Panc1 (cell line): ENCODE data around the gene COG3. TPM values are rescaled to one million over a fixed set of nuclear protein-coding genes. Genes with fewer than 3 reads are reported as not detected.

Experiments
- ATAC-seq: fragments of 200-7000 bp; cut with Tn5 transposase; 2 replicates; pipeline ENCODE4 v1.9.1; 2020; ENCODE audit warnings: mild to moderate bottlenecking, moderate library complexity
- BruUV-seq: library from RNA; stranded (reverse); fragments of 400-500 nt; replicated peaks from 2 replicates; lab custom pipeline; 2021; lab: Mats Ljungman, UMichigan
- CTCF ChIA-PET: fragments of 300-600 bp; sonication (Branson Sonifier 250); formaldehyde crosslinking; loops from one replicate; lab custom pipeline; 2022; ENCODE audit warnings: antibody characterized with exemption; lab: Charles Lee
- POLR2A ChIA-PET: fragments of 300-600 bp; sonication (Branson Sonifier 250); formaldehyde crosslinking; loops from one replicate; lab custom pipeline; 2022; ENCODE audit warnings: antibody characterized with exemption; lab: Charles Lee
- DNase-seq: peaks from one replicate; pipeline ENCODE4 v3.0.0-alpha.2; 2010; ENCODE audit warnings: low read depth, low spot score
- H3K27ac ChIP-seq: 2 replicates; pipeline ENCODE4 v1.5.1; 2011; ENCODE audit warnings: mild to moderate bottlenecking, low read length, inconsistent platforms
- H3K27me3 ChIP-seq: fragments of 200-500 bp; sonication (Bioruptor generic); 2 replicates; pipeline ENCODE4 v1.6.0; 2014; ENCODE audit warnings: low read length, inconsistent platforms; ENCODE audit not compliant: control insufficient read depth, insufficient read depth
- H3K36me3 ChIP-seq: fragments of 200-500 bp; sonication (Bioruptor generic); 2 replicates; pipeline ENCODE4 v1.5.1; 2014; ENCODE audit warnings: inconsistent platforms, mild to moderate bottlenecking, low read length, moderate library complexity; ENCODE audit not compliant: control insufficient read depth, insufficient read depth
- H3K4me1 ChIP-seq: 2 replicates; pipeline ENCODE4 v1.5.1; 2011; ENCODE audit warnings: inconsistent platforms, mild to moderate bottlenecking, low read length, moderate library complexity; ENCODE audit not compliant: control insufficient read depth, insufficient read depth
- H3K4me3 ChIP-seq, 2 experiments: 2 replicates each; pipeline ENCODE4 v1.5.1; 2011 to 2012; ENCODE audit warnings: low read depth in 2 of 2, low read length in 2 of 2, mild to moderate bottlenecking in 2 of 2, inconsistent platforms in 1 of 2, moderate library complexity in 1 of 2
- H3K9me3 ChIP-seq: fragments of 200-500 bp; sonication (Bioruptor generic); 2 replicates; pipeline ENCODE4 v1.5.1; 2014; ENCODE audit warnings: low read depth, mild to moderate bottlenecking, inconsistent platforms, low read length, moderate library complexity; ENCODE audit not compliant: control insufficient read depth, insufficient read depth
- POLR2AphosphoS5 ChIP-seq: IDR thresholded peaks from 2 replicates; pipeline ENCODE4 v1.6.1; 2012; ENCODE audit warnings: mild to moderate bottlenecking, low read depth, low read length, moderate library complexity
- SIN3A ChIP-seq: IDR thresholded peaks from 2 replicates; pipeline ENCODE4 v1.6.1; 2012; ENCODE audit warnings: low read depth, mild to moderate bottlenecking, low read length, moderate library complexity, borderline replicate concordance; ENCODE audit not compliant: insufficient read depth
- TCF7L2 ChIP-seq: IDR thresholded peaks from 2 replicates; pipeline ENCODE4 v1.6.1; 2011; ENCODE audit warnings: mild to moderate bottlenecking, low read depth, low read length, inconsistent platforms
- in situ Hi-C: cut with HindIII; loops from 2 replicates; pipeline ENCODE4 v1.10.0; 2016; ENCODE audit warnings: low sequenced_read_pairs, low pct_unique_long_range_greater_than_20kb
- intact Hi-C: fragments of 100-400 bp; cut with micrococcal nuclease; formaldehyde crosslinking; loops from one replicate; pipeline ENCODE4 v1.10.0; 2022; ENCODE audit not compliant: unreplicated experiment
- total RNA-seq: library from RNA; stranded (reverse); gene quantifications from one replicate; pipeline ENCODE4 v1.2.1, GENCODE V29; 2021; ENCODE audit not compliant: unreplicated experiment
- TF ChIP-seq, protein P1 (sequence below): fragments of 450-650 bp; IDR thresholded peaks from 2 replicates; pipeline ENCODE4 v1.5.1; 2017; ENCODE audit warnings: mild to moderate bottlenecking
- TF ChIP-seq, protein P2 (sequence below), 2 experiments: IDR thresholded peaks; 2 replicates each; pipeline ENCODE4 v1.6.1; 2011 to 2012; ENCODE audit warnings: low read depth in 2 of 2, control low read depth in 1 of 2, low read length in 1 of 2, mild to moderate bottlenecking in 1 of 2, moderate library complexity in 1 of 2; ENCODE audit not compliant: insufficient read depth in 1 of 2

COG3 gene
- total RNA-seq, 1 experiment from 2014 or later: 13.6 TPM

DNA sequence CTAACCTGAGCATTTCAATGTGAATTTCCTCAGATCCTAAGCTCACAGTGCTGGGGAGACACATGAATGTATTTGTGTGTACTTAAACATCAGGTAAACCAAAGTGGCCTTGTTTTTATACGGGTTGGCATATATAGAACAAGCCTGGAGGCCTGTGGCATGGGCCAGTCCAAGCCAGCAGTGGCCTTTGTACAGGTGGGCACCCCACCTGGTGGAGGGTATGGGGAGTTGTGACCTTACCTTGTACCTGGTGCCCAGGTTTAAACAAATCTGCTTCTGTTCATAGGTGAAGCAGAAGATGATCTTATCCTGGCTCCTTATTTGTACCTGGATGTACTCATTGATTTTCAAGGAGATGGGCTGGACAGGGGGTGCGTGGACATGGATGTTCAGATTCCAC, 79.8 kb downstream of the COG3 start:
- H3K36me3 ChIP-seq: no peaks in the 10 kb centered on the region
- no peak overlapping the region for H3K4me3 ChIP-seq
- H3K27ac ChIP-seq: no peak overlapping the region
- in situ Hi-C loops: no loop called here
- ChIA-PET POLR2A (interaction anchor here (0.5 kb wide), 1 partner anchor 101 kb away, joined by 6 read pairs; no protein-coding TSS in a partner anchor), CTCF (no interaction called here)
- ATAC-seq (no peak; the same call in 1 of the 2 replicates), DNase-seq (no peak)
- no peaks in the 10 kb centered on the region for H3K4me1 ChIP-seq
- no peaks in the 10 kb centered on the region for H3K9me3 ChIP-seq
- no TSS peak for BruUV-seq
- H3K27me3 ChIP-seq: no peaks in the 10 kb centered on the region
- TF ChIP-seq TCF7L2: no peak
- TF ChIP-seq POLR2AphosphoS5: no peak
- TF ChIP-seq, protein P1, sequence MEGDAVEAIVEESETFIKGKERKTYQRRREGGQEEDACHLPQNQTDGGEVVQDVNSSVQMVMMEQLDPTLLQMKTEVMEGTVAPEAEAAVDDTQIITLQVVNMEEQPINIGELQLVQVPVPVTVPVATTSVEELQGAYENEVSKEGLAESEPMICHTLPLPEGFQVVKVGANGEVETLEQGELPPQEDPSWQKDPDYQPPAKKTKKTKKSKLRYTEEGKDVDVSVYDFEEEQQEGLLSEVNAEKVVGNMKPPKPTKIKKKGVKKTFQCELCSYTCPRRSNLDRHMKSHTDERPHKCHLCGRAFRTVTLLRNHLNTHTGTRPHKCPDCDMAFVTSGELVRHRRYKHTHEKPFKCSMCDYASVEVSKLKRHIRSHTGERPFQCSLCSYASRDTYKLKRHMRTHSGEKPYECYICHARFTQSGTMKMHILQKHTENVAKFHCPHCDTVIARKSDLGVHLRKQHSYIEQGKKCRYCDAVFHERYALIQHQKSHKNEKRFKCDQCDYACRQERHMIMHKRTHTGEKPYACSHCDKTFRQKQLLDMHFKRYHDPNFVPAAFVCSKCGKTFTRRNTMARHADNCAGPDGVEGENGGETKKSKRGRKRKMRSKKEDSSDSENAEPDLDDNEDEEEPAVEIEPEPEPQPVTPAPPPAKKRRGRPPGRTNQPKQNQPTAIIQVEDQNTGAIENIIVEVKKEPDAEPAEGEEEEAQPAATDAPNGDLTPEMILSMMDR: no peak
- TF ChIP-seq, protein P2, sequence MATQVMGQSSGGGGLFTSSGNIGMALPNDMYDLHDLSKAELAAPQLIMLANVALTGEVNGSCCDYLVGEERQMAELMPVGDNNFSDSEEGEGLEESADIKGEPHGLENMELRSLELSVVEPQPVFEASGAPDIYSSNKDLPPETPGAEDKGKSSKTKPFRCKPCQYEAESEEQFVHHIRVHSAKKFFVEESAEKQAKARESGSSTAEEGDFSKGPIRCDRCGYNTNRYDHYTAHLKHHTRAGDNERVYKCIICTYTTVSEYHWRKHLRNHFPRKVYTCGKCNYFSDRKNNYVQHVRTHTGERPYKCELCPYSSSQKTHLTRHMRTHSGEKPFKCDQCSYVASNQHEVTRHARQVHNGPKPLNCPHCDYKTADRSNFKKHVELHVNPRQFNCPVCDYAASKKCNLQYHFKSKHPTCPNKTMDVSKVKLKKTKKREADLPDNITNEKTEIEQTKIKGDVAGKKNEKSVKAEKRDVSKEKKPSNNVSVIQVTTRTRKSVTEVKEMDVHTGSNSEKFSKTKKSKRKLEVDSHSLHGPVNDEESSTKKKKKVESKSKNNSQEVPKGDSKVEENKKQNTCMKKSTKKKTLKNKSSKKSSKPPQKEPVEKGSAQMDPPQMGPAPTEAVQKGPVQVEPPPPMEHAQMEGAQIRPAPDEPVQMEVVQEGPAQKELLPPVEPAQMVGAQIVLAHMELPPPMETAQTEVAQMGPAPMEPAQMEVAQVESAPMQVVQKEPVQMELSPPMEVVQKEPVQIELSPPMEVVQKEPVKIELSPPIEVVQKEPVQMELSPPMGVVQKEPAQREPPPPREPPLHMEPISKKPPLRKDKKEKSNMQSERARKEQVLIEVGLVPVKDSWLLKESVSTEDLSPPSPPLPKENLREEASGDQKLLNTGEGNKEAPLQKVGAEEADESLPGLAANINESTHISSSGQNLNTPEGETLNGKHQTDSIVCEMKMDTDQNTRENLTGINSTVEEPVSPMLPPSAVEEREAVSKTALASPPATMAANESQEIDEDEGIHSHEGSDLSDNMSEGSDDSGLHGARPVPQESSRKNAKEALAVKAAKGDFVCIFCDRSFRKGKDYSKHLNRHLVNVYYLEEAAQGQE (IDR thresholded peaks at IDR 0.05; ENCODE audit: insufficient read depth in 1 of 2, low read depth in 2 of 2, low read length in 1 of 2): no peak
- TF ChIP-seq SIN3A: no peak
- intact Hi-C loops: no loop called here

DNA sequence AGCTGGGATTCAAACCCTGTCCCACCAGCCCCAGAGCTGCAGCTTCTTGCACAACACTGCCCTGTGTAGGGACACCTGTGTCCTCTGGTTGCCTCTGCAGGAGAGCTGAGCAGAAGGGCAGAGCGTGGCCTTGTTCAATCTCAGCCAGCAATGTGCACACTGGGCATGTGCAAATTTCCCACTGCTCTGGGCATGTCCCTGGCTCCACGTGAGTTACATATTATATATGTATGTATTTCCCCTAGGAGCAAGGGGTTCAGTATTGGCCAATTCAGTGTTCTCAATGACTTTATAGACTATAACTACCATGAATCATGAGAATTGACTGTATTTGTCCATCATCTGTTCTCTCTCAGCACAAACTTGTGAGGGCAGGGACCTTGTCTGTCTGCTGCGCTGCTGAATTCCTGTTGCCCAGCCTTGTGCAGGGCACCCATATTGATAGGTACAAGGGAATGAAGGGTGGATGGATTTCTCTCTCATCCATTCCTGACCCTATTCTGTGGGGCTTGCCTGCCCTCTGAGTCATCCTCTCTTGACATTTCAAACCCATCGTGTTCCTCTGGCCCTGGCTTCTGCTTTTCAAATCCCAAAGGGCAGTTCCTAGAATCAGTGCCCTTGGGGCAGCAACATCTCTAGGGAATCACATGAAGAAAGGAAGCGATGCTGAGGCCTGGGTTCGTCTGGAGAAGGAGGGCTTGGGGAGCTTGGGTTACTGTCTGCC, 81.1 kb downstream of the COG3 start:
- Histone ChIP-seq H3K9me3 (no peaks in the 10 kb centered on the region), H3K4me3 (no peak overlapping the region), H3K36me3 (no peaks in the 10 kb centered on the region), H3K27me3 (no peaks in the 10 kb centered on the region), H3K4me1 (no peaks in the 10 kb centered on the region), H3K27ac (no peak overlapping the region)
- POLR2A ChIA-PET: no interaction called here
- ATAC-seq (no peak), DNase-seq (no peak)
- CTCF ChIA-PET: no interaction called here
- no TSS peak for BruUV-seq
- TF ChIP-seq SIN3A: no peak
- TF ChIP-seq POLR2AphosphoS5: no peak
- TF ChIP-seq, protein P1: no peak
- TF ChIP-seq, protein P2 (IDR thresholded peaks at IDR 0.05; ENCODE audit: insufficient read depth in 1 of 2, low read depth in 2 of 2, low read length in 1 of 2): no peak
- TF ChIP-seq TCF7L2: no peak
- in situ Hi-C loops (no loop called here), intact Hi-C loops (no loop called here)
